ENCODE data around the gene CHKB.
A peak's percentile ranks its signal among the peaks of the same experiment; 100 is the strongest.

The CHKB gene

GRCh38 chr22:50581950-50582492 is 628 bp downstream of the CHKB start:
- Histone ChIP-seq H3K4me1 (peaks cover 5% of the 10 kb centered on the region), H3K27ac (peak overlapping the region; percentile 98), H3K36me3 (ENCODE audit: control insufficient read depth, insufficient read depth, low read length) (no peaks in the 10 kb centered on the region), H3K79me2 (no peaks in the 10 kb centered on the region), H3K9me3 (ENCODE audit: control insufficient read depth, low read length) (no peaks in the 10 kb centered on the region), H3K4me2 (ENCODE audit: low read length) (peak overlapping the region; percentile 98), H3K4me3 (ENCODE audit: low read depth, low read length) (peak overlapping the region; percentile 98), H2AFZ (peak overlapping the region; percentile 84), H3K27me3 (ENCODE audit: control insufficient read depth, insufficient read depth, low read length) (no peaks in the 10 kb centered on the region), H3K9ac (no peak overlapping the region)
- no peak for TF ChIP-seq CTCF (IDR thresholded peaks at IDR 0.05)

GRCh38 chr22:50581031-50581949 is 1.4 kb downstream of the CHKB start:
- Histone ChIP-seq H3K27ac (peak overlapping the region; percentile 98), H3K4me3 (ENCODE audit: low read depth, low read length) (peak overlapping the region; percentile 98)
- no peak for TF ChIP-seq CTCF (IDR thresholded peaks at IDR 0.05)

GRCh38 chr22:50579752-50580151 is 2.9 kb downstream of the CHKB start:
- H3K9ac ChIP-seq: no peak overlapping the region
- H3K36me3 ChIP-seq (ENCODE audit: control insufficient read depth, insufficient read depth, low read length): no peaks in the 10 kb centered on the region
- peak overlapping the region; percentile 24 for H3K27ac ChIP-seq
- no peaks in the 10 kb centered on the region for H3K9me3 ChIP-seq (ENCODE audit: control insufficient read depth, low read length)
- no peaks in the 10 kb centered on the region for H3K79me2 ChIP-seq
- peaks cover 5% of the 10 kb centered on the region for H3K4me1 ChIP-seq
- no peak overlapping the region for H3K4me2 ChIP-seq (ENCODE audit: low read length)
- no peaks in the 10 kb centered on the region for H3K27me3 ChIP-seq (ENCODE audit: control insufficient read depth, insufficient read depth, low read length)
- H3K4me3 ChIP-seq (ENCODE audit: low read depth, low read length): no peak overlapping the region
- no peak overlapping the region for H2AFZ ChIP-seq
- no peak for TF ChIP-seq CTCF (IDR thresholded peaks at IDR 0.05)

More at GRCh38 chr22:50581031-50581949, 1.4 kb downstream of the CHKB start:
- no peak overlapping the region for H2AFZ ChIP-seq
- no peaks in the 10 kb centered on the region for H3K9me3 ChIP-seq (ENCODE audit: control insufficient read depth, low read length)
- no peaks in the 10 kb centered on the region for H3K36me3 ChIP-seq (ENCODE audit: control insufficient read depth, insufficient read depth, low read length)
- no peak overlapping the region for H3K9ac ChIP-seq
- H3K27me3 ChIP-seq (ENCODE audit: control insufficient read depth, insufficient read depth, low read length): no peaks in the 10 kb centered on the region
- peak overlapping the region; percentile 98 for H3K4me2 ChIP-seq (ENCODE audit: low read length)
- H3K79me2 ChIP-seq: no peaks in the 10 kb centered on the region
- H3K4me1 ChIP-seq: peaks cover 5% of the 10 kb centered on the region

GRCh38 chr22:50578776-50579310 is 3.8 kb downstream of the CHKB start:
- Histone ChIP-seq H3K4me1 (peaks cover 3% of the 10 kb centered on the region), H3K4me2 (ENCODE audit: low read length) (peak overlapping the region; percentile 50), H3K27me3 (ENCODE audit: control insufficient read depth, insufficient read depth, low read length) (no peaks in the 10 kb centered on the region), H2AFZ (no peak overlapping the region), H3K4me3 (ENCODE audit: low read depth, low read length) (peak overlapping the region; percentile 11), H3K27ac (peak overlapping the region; percentile 88), H3K36me3 (ENCODE audit: control insufficient read depth, insufficient read depth, low read length) (no peaks in the 10 kb centered on the region), H3K9ac (no peak overlapping the region), H3K9me3 (ENCODE audit: control insufficient read depth, low read length) (no peaks in the 10 kb centered on the region), H3K79me2 (no peaks in the 10 kb centered on the region)
- peak; percentile 0 for TF ChIP-seq CTCF (IDR thresholded peaks at IDR 0.05)
